GM19351 (cell line): Measurements from ENCODE around the gene ANKRD11.
A peak's percentile ranks its signal among the peaks of the same experiment; 100 is the strongest.

Source experiments
- ATAC-seq: cut with Tn5 transposase; IDR thresholded peaks from one replicate; pipeline ENCODE4 v1.9.1; 2021; ENCODE audit warnings: mild to moderate bottlenecking, moderate library complexity; ENCODE audit not compliant: unreplicated experiment

Gene ANKRD11

DNA sequence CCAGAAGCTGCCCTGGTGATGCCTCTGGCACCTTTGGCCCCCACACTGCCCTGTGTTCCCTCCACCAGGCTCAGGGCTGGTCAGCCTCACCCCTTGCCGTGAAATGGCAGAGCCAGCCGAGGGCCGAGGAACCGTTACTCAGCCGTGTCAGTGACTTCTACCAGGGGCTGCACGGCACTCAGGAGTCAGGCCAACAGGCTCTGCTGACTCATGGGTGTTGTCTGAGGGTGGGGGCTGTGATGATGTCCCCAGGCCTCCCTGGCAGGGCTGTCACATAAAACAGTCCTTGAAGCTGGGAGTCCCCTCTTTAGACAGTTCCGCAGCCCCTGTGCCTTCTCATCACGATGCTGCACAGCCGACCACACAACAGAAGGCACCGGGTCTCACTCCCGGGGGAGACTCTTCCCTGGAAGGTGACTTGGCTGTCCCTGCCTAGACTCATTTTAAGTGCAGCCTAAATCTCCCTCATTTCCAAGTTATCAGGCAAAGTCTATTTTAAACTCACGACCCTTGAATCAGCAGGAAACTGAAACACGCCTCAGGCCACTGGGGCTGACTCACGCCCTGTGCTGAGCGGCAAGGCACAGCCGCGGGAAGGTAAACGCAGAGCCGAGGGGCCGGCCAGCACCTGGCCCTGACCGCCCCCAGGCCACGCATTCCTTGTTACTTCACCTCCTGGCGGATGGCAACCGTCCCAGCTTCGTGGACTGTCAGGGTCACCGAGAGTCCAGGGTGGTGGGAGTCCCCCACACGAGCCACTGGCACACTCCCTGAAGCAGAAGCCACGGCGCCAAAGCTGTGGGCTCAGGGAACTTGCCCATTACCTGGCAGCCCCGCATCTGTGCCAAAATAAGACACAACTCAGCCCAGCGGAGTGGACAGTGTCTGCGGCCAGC is 170.2 kb downstream of the ANKRD11 start:
- ATAC-seq: peak; percentile 45

DNA sequence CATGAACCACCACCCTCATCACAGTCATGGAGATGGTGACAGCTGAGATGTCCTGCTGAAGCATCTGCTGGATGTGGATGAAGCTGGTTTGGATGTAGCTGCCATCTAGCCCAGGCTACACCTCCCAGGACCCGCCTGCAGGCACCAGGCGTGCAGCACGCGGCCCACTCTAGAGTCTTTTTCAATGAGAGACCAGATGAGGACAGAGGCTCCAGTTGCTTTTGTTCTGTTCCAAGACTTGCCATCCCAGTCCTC is 170.8 kb downstream of the ANKRD11 start:
- no peak for ATAC-seq

DNA sequence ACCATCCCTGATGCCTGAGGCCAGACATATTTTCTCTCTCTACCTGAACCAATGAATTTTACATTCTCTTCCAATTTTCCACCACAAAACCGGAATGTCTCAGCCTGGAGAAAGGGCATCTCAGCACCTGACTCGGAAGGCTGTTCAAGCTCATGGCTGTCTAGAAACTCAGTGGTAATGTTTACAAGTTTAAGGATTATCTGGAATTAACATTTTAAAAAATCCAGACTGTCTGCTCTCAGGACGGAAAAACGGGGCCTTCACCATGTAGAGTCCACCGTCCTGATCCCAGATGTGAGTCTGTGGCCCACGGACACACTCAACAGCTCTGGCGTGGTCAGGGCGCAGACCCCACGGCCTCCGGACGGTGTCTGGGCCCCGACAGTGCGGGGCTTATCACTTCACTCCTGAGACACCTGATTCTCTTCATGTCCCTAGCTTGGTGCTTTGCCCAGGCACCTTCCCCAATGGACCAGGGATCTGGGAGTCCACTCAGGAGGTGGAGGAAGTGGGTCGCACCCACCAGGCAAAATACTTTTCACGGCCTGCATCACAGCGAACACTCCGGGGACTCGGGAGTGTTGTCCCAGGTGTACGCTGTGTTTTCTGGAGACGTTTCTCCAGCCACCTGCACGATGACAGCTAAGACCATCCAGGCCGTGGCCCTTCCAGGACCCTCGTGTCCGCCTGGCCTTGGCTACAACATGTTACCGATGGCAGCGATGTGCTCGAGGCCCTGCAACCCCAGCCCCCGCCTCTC is 171.3 kb downstream of the ANKRD11 start:
- ATAC-seq: no peak

DNA sequence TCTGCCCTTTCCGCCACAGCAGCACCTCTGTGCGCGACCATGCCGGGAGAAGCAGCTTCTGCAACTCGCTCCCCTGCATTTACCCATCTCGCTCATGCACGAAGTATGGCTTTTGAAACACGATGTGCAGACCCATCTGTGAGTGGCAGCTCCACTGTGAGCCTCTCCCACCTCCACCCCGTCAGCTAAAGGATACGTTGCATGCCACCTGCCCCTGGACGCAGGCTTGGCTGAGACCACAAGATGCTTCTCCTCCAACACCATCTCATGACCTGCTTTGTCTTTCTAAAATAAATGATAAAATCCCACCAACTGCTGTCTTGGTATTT is 172.0 kb downstream of the ANKRD11 start:
- ATAC-seq: no peak

DNA sequence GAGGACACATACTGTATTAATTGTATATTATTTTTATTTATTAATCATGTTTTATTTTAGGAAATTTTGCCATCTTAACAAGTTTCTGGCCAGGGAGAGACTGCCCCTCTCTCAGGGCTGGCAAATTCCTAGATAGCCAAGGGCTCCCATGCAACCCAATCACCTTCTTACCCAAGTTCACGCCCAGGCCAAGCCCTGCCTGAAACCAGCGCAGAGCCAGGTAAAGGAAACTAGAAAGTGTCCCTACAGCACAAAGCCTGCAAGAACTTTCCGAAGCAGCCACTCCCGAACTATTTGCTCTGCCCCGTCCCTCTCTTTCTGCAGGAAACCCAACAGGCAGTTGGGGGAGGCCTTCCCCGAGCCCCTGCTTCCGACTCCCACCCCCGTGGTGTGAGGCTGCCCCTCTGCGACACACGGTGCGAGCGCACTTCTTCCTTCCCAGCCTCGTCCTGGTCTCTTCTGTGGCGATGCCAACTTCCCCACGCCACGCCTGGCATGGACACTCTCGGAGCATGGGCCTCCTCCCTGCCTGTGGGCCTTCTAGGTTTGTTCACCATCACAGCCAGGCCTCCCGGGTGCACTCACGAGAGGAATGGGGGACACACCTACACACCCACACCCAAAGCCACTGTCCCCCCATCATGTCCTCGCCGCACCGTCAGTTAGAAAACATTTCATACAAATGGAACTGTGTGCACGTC is 172.5 kb downstream of the ANKRD11 start:
- ATAC-seq: no peak

DNA sequence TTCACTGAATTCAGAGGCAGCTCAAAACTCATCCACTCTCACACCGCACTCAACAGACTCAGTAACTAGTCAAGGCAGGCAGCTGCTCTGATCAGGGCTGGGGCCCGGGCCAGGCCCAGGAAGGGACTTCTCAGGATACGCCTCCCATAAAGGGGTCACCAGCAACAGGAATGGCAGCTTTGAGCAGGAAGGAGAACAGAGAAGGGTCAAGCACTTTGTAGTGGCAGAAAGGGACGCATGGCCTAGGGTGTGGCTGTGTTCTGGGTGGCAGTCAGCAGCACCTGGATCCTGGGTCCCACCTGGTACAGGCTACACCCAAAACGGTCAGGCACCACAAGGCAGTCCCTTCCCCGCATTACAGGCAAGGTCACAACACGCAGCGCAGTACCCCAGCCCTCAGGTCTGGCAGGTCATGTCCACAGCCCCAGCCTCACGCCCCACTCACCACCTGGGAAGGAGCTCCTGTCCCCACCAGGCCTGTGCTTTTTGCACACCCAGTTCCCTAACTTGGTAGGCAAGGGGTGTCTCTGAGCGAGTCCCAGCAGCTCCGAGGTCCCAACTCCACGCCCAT is 173.2 kb downstream of the ANKRD11 start:
- ATAC-seq: no peak

DNA sequence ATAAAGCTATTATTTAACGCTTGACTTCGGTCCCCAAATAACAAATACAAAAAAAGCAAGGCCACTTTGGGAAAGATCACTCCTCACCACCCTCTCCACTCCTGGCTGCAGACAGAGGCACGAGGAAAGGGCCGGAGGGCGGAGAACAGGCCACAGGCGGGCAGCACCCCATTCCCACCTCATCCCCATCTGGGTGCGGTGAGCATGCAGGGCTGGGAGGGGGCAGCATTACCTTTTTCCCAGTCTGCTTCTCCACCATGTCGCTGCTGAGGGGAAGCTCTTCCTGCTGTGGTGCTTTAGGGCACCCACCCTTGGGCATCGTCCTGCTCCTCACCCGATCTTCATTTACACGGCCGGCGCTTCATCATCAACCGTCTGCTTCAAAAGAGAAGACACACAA is 173.7 kb downstream of the ANKRD11 start:
- no peak for ATAC-seq

DNA sequence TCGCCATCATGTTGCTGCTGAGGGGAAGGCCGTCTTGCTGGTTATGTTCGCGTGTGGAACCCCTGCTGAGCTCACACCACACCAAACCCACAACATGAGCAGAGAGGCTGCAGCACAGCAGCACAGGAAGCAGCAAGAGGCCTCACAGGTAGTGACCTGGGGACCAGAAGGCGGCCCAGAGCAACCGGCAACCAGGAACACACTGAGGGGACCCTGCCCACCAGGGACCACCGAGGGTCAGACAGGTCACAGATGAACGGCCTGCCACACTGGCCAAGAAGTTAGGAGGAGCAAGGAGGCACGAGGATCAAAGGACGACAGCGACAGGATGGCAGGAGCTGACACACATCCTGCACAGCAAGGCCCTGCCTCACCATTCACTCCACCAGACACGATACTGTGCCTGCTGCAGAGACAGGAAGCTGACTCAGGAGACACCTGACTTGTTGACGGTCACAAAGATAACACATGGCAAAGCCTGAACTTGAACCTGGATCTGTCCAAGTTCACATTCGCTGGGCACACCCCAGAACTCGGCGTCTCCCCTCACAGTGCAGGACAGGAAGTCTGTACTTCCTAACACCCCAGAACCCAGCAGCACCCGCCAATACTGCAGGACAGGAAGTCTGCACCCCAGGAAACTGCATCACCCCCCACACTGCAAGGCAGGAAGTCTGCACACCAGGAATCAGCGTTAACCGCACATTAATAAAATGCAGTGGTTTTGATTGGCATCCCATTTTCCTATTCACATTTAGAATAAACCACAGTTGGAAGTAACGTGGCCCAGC is 174.4 kb downstream of the ANKRD11 start:
- ATAC-seq: no peak

DNA sequence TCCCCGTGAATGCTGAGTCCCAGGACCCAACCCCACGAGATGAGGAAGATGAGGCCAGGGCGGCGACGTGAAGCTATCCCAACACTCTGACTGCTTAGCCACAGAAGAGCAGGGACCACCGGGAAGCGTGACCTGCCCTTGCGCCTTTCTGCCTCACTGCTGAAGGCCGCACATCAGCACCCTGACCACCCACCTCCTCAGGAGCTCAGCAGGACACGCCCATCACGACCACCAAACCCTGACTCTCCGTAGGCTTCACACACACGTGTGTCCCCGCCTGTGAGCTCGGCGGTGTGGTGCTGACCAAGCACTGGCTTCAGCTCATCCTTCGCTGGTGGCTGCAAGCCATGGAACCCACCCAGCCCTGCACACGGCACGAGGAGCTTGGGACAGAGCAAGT is 175.1 kb downstream of the ANKRD11 start:
- no peak for ATAC-seq

DNA sequence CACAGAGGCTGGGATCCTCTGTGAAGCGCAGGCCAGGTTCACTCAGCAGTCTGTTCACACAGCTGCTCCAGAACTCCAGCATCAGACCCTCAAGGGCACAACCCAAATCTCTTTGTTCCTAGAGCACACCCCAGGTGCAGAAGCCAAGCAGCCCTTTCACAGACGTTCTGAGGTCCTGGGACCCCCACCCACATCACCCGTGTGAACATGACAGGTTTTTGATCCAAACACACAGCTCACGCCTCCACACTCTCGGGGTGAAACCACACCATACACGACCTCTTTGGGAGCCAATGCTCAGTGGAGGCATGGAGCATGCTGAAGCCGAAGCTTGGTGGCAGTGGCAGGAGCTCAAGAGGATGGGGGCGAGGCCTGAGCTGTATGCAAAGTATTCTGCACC is 175.5 kb downstream of the ANKRD11 start:
- no peak for ATAC-seq

DNA sequence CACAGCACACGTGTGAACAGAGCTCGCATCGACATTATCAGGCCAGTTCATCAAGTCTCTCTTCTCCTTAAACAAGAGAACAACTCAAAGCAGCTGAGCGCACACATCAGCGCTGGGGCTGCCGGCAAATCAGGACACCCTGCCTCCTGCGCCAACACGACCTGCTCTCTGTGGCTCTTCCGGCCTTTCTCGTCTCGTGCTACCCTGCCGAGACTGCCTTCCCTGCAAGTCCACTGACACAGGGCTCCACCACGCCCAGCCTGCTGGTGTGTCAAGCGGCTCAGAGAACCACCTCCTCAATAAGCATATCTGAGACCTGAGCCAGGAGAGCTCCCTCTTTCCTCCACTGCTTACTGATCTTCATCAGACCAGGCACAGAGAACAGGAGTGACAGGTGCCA is 176.0 kb downstream of the ANKRD11 start:
- ATAC-seq: no peak

DNA sequence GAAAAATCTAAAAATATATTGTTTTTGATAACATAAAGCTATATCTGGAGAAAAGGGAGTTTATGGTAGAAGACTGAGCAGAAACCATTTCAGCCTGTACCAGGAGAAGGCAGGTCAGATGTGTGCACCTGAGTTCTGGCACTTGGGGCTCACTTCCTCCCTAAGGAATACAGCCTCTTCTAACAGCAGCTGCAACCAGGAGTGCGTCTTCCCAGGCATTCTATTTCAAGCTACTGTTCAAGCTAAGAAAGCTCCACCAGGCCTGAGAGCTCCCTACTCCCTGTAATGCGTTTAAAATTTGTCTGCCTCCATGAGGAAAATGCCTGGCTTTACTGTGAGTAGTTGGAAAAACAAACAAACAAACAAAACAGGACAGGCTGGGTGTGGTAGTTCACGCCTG is 176.8 kb downstream of the ANKRD11 start:
- ATAC-seq: no peak

DNA sequence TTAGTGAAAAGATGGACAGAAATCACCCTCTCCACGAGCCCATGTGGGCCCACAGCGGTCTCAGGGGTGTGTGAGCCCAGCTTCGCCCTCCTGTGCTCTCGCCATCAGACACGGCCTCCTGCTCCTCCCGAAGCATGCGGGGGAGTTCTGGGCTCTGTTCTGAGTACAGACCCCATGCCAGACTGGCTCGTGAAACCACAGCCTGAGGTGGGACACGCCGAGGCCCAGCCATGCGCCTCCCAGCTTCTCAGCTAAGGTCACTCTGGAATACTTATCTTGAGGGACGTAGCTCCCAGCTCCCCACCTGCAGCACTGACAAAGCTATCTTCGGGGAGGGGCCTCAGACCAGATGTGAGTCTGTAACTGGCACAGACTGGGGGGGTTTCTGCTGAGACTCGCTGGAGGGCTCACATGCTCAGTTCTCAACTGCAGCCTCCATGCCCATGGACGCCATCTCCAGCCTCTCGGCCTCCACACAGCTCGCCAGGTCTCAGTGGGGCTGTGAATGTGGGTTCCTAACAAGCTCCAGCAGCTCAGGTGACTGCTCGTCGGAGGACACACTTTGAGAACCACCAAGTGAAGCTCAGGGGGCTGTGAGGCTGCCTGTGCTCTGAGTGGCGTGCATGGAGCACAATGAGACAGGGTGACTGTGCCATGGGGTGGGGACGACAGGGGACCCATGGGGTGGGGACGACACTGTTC is 177.6 kb downstream of the ANKRD11 start:
- no peak for ATAC-seq

DNA sequence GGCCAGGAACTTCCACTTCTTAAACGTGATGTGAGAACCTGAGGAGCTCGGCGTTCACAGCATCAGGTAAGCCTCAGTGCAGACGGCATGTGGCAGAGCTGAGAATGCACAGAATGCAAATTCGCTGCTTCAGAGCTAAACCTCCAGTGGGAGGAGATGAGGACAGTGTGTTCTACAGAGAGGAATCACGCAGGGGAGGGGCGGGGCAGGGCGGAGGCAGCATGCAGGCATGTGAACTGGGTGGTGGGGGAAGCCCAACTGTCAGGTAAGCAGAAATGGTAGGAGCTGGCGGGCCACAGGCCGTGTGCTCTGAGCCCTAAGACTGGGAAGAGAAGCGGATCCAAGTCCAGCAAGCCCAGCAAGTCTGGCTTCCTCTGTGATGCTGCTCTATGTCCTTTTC is 178.2 kb downstream of the ANKRD11 start:
- ATAC-seq: no peak

DNA sequence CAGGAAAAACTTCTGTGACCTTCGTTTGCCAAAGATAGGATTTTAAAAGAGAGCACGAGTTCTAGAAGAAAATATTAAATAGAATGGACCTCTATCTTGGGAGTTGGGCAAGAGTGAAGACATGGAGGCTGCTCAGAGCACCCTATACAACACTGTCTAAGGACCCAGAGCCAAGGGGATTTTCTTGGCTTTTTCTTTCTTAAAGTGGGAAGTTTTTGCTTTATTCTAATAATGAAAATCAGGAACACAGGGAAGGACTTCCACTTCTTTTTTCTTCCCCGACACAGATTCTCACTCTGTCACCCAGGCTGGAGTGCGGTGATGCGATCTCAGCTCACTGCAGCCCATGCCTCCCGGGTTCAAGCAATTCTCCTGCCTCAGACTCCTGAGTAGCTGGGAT is 178.7 kb downstream of the ANKRD11 start:
- ATAC-seq: no peak

DNA sequence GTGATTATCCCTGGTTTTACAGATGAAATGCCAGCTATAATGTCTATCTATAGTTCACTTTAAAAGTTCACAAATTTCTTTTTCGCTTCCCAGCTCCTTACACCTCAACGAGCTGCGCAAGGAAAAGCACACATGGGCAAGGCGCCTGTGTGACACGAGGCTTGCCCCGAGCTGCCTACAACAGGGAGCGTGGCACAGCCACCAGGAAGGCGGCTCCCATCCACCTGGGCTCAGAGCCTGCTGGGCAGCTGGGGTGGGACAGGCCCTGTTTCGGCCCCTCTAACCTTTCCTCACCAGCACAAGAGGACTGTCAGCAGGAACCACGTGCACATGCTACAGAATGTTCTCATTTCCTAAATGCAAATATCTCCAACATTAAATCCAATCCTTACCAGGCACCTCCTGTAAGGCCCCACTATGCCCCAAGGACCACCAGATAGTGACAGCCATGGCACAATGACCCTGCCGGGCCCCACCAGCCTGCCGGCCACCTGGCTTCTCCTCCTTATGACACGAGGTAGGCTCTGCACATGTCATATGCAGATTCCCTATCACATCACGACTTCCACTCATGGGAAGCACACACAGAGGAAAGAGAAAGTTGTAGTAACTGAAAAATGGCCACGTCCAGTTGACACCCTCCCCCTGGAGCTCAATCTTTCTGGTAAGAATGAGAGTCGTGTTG is 180.8 kb downstream of the ANKRD11 start:
- ATAC-seq: no peak

DNA sequence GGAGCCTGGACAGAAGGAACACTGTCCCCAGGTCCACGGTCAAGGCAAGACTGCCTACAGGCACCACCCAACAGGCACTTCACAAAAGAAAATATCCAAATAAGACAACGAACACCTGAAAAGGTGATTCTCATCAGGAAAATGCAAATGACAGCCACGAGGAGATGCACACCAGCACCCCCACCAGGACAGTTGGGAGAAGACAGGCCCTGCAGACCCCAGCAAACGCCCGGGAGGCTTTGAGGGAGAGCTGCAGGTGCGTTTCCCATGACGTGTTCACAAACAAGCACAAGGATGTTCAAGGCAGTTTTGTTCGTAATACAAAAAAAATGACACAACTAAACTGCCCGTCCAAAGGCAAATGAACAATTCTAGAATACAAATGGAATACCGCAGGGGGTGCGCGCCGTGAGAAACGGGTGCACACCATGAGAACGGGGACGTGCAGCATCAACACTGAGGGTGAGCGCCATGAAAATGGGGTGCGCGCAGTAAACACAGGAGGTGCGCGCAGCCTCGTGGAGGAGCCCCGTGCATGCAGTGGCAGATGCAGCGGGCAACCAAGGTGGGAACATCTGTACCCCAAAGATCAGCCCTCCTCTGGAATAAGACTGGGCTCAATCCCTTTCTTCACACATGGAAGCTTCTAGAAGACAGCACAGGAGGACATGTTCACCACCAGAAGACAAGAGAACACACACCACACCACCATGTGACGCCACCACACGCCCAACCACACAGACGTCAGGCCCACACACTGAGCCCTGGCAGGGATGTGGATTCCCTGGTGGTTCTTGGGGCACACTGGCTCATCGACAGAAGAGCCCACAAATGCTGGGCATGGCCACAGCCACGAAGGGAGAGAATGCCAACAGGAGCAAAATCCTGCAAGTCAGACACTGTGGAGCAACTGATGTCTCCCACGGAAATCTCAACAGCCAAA is 181.7 kb downstream of the ANKRD11 start:
- no peak for ATAC-seq

DNA sequence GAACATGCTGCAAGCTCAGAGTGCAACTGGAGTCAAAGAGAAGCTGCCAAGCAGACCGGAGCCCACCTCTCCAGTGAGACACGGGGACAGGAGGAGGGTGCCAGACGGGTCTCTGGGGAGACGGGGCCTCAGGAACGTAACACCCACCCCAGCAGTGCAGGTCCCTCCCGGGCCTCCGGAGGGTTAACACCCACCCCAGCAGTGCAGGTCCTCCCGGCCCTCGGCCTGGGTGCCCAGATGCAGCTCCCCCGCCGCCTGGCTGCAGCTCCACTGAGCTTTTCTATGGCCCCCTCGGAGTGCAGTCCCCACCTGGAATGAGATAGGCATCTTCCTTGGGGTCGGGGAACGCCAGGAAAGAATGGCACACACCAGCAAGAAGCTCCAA is 182.9 kb downstream of the ANKRD11 start:
- ATAC-seq: no peak
